Loucy (cell line): ENCODE data around the gene AATK.

Source experiments
- EZH2phosphoT487 ChIP-seq: fragments of 200-600 bp; IDR thresholded peaks from 2 replicates; pipeline ENCODE4 v1.6.1; 2018; ENCODE audit warnings: antibody characterized with exemption, mild to moderate bottlenecking, moderate library complexity, borderline replicate concordance
- TF ChIP-seq, protein P1 (sequence below): fragments of 200-600 bp; sonication (generic); conservative IDR thresholded peaks from 2 replicates; pipeline ENCODE4 v1.5.1; 2014; ENCODE audit warnings: mild to moderate bottlenecking, antibody characterized with exemption, low read length

DNA sequence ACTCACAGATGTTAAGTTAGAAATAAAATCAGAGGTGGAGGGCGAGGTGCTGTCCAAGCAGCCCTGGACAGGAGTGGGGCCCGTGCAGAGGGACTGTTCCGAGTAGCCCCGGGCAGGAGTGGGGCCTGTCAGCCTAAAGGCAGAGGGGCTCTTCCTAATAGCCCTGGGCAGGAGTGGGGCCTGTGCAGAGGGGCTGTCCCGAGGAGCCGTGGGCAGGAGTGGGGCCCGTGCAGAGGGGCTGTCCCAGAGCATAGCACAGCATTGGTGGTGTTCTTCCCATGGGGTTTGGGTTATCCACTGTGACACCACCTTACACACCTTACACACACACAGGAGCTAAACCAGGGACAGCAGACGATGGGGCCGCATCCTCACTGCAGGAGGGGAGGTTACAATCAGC lies 46.3 kb upstream of the AATK start:
- TF ChIP-seq, protein P1, sequence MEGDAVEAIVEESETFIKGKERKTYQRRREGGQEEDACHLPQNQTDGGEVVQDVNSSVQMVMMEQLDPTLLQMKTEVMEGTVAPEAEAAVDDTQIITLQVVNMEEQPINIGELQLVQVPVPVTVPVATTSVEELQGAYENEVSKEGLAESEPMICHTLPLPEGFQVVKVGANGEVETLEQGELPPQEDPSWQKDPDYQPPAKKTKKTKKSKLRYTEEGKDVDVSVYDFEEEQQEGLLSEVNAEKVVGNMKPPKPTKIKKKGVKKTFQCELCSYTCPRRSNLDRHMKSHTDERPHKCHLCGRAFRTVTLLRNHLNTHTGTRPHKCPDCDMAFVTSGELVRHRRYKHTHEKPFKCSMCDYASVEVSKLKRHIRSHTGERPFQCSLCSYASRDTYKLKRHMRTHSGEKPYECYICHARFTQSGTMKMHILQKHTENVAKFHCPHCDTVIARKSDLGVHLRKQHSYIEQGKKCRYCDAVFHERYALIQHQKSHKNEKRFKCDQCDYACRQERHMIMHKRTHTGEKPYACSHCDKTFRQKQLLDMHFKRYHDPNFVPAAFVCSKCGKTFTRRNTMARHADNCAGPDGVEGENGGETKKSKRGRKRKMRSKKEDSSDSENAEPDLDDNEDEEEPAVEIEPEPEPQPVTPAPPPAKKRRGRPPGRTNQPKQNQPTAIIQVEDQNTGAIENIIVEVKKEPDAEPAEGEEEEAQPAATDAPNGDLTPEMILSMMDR, result no peak
- no peak for TF ChIP-seq EZH2phosphoT487
